OCI-LY7 (cell line): ENCODE data around the gene HSPB7. TPM values are rescaled to one million over a fixed set of nuclear protein-coding genes. Genes with fewer than 3 reads are reported as not detected.
A peak's percentile ranks its signal among the peaks of the same experiment; 100 is the strongest.

Experiments
- BruUV-seq: library from RNA; stranded (reverse); fragments of 400-500 nt; replicated peaks from 2 replicates; lab custom pipeline; 2021; lab: Mats Ljungman, UMichigan
- CTCF ChIA-PET: fragments of 300-600 bp; sonication (Branson Sonifier 250); formaldehyde crosslinking; loops from one replicate; lab custom pipeline; 2022; ENCODE audit warnings: antibody characterized with exemption; ENCODE audit not compliant: unreplicated experiment; lab: Charles Lee
- POLR2A ChIA-PET: fragments of 300-600 bp; sonication (Branson Sonifier 250); formaldehyde crosslinking; loops from one replicate; lab custom pipeline; 2022; ENCODE audit warnings: antibody characterized with exemption; lab: Charles Lee
- DNase-seq: peaks from one replicate; pipeline ENCODE4 v3.0.0-alpha.2; 2015; ENCODE audit warnings: low spot score
- H2AFZ ChIP-seq: fragments of 200-600 bp; sonication (generic), shearing (Covaris generic); 2 replicates; pipeline ENCODE4 v1.6.1; 2014; ENCODE audit warnings: mild to moderate bottlenecking, antibody characterized with exemption, low read length, moderate library complexity
- H3K27ac ChIP-seq: fragments of 200-600 bp; sonication (generic); 2 replicates; pipeline ENCODE4 v1.5.1; 2014; ENCODE audit warnings: mixed run types, low read depth, mild to moderate bottlenecking, moderate library complexity, low read length, inconsistent platforms; ENCODE audit not compliant: poor library complexity, severe bottlenecking
- H3K36me3 ChIP-seq: fragments of 200-600 bp; sonication (generic); 2 replicates; pipeline ENCODE4 v1.6.1; 2014; ENCODE audit warnings: mild to moderate bottlenecking, antibody characterized with exemption, low read length, moderate library complexity, mixed read lengths; ENCODE audit not compliant: insufficient read depth
- H3K4me1 ChIP-seq: fragments of 200-600 bp; sonication (generic); 2 replicates; pipeline ENCODE4 v1.5.1; 2014; ENCODE audit warnings: mild to moderate bottlenecking, low read length; ENCODE audit not compliant: insufficient read depth, poor library complexity, severe bottlenecking
- H3K4me2 ChIP-seq: fragments of 200-600 bp; sonication (generic); 2 replicates; pipeline ENCODE4 v1.6.1; 2014; ENCODE audit warnings: mild to moderate bottlenecking, low read length
- H3K4me3 ChIP-seq: fragments of 200-600 bp; sonication (generic); 2 replicates; pipeline ENCODE4 v1.5.1; 2014; ENCODE audit warnings: mild to moderate bottlenecking, low read depth, low read length; ENCODE audit not compliant: poor library complexity, severe bottlenecking
- H3K79me2 ChIP-seq: fragments of 200-600 bp; sonication (generic); 2 replicates; pipeline ENCODE4 v1.6.1; 2016; ENCODE audit warnings: low read depth, mild to moderate bottlenecking, low read length, moderate library complexity, mixed read lengths; ENCODE audit not compliant: insufficient read depth
- H3K9me2 ChIP-seq: fragments of 200-600 bp; sonication (generic); 2 replicates; pipeline ENCODE4 v1.6.1; 2016; ENCODE audit warnings: mild to moderate bottlenecking, low read length, mixed read lengths; ENCODE audit not compliant: insufficient read depth
- H3K9me3 ChIP-seq: fragments of 200-600 bp; sonication (generic); 2 replicates; pipeline ENCODE4 v1.6.1; 2014; ENCODE audit warnings: mild to moderate bottlenecking, mixed run types, low read length, mixed read lengths
- H4K20me1 ChIP-seq: fragments of 200-600 bp; sonication (generic); 2 replicates; pipeline ENCODE4 v1.6.1; 2014; ENCODE audit warnings: mild to moderate bottlenecking, antibody characterized with exemption, low read length, moderate library complexity, mixed read lengths; ENCODE audit not compliant: insufficient read depth
- EZH2phosphoT487 ChIP-seq: fragments of 200-600 bp; sonication (generic); IDR thresholded peaks from 2 replicates; pipeline ENCODE4 v1.6.1; 2018; ENCODE audit warnings: low read depth, borderline replicate concordance, mild to moderate bottlenecking, mixed run types, antibody characterized with exemption, low read length, moderate library complexity, mixed read lengths
- intact Hi-C: fragments of 100-400 bp; cut with micrococcal nuclease; formaldehyde crosslinking; loops from one replicate; pipeline ENCODE4 v1.10.0; 2022; ENCODE audit not compliant: unreplicated experiment
- total RNA-seq, 2 experiments: library from RNA; depleted of rRNA in 1 of 2; stranded (reverse); fragments of >200 nt in 1 of 2; shearing (Covaris generic) in 1 of 2; gene quantifications; 2 replicates each; pipeline ENCODE4 v1.2.3, GENCODE V29; 2014 to 2022
- TF ChIP-seq, protein P1 (sequence below): fragments of 200-600 bp; sonication (generic); conservative IDR thresholded peaks from 2 replicates; pipeline ENCODE4 v1.5.1; 2014; ENCODE audit warnings: mild to moderate bottlenecking, antibody characterized with exemption, low read length, moderate library complexity, mixed read lengths

HSPB7 gene
- total RNA-seq, 2 experiments from 2014 or later, result not detected

GRCh38 chr1:16011936-16012589 is 5.8 kb downstream of the HSPB7 start:
- intact Hi-C loops, result no loop called here
- Histone ChIP-seq H3K36me3 (no peaks in the 10 kb centered on the region), H3K79me2 (no peaks in the 10 kb centered on the region), H3K4me3 (no peak overlapping the region), H3K27ac (no peak overlapping the region), H2AFZ (peak overlapping the region; percentile 79; the same call in 1 of the 2 replicates), H3K9me3 (no peaks in the 10 kb centered on the region), H3K4me2 (peak overlapping the region; percentile 49; the same call in 1 of the 2 replicates), H3K9me2 (no peaks in the 10 kb centered on the region), H4K20me1 (no peaks in the 10 kb centered on the region), H3K4me1 (peaks cover 21% of the 10 kb centered on the region)
- no TSS peak for BruUV-seq
- no peak for DNase-seq
- CTCF ChIA-PET, result no interaction called here
- POLR2A ChIA-PET, result no interaction called here
- TF ChIP-seq, protein P1, sequence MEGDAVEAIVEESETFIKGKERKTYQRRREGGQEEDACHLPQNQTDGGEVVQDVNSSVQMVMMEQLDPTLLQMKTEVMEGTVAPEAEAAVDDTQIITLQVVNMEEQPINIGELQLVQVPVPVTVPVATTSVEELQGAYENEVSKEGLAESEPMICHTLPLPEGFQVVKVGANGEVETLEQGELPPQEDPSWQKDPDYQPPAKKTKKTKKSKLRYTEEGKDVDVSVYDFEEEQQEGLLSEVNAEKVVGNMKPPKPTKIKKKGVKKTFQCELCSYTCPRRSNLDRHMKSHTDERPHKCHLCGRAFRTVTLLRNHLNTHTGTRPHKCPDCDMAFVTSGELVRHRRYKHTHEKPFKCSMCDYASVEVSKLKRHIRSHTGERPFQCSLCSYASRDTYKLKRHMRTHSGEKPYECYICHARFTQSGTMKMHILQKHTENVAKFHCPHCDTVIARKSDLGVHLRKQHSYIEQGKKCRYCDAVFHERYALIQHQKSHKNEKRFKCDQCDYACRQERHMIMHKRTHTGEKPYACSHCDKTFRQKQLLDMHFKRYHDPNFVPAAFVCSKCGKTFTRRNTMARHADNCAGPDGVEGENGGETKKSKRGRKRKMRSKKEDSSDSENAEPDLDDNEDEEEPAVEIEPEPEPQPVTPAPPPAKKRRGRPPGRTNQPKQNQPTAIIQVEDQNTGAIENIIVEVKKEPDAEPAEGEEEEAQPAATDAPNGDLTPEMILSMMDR, result no peak
- no peak for TF ChIP-seq EZH2phosphoT487

DNA sequence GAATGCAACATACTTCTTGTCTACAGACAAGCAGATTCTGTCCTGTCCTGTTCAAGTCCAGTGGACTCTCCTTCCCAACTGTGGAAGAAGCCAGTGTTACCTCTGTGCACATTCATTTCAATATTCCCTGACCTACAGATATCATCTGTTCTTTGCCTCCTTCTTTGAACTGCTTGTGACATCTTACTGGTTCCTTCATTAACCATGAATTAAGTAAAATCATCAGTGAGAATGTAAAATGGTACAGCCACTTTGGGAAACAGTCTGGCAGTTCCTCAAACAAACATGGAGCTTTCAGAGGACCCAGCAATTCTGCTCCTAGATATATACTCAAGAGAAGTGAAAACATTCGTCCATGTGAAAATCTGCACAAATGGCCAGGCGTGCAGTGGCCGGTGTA is 7.0 kb downstream of the HSPB7 start:
- POLR2A ChIA-PET, result interaction anchor here (0.6 kb wide), 1 partner anchor 139 kb away, joined by 3 read pairs; no protein-coding TSS in a partner anchor
- intact Hi-C loops, result no loop called here
- no peak for DNase-seq

More for the DNA sequence above, 7.0 kb downstream of the HSPB7 start:
- Histone ChIP-seq H3K9me2 (no peaks in the 10 kb centered on the region), H3K4me1 (peaks cover 25% of the 10 kb centered on the region), H3K4me2 (no peak overlapping the region), H3K9me3 (no peaks in the 10 kb centered on the region), H2AFZ (no peak overlapping the region), H3K36me3 (no peaks in the 10 kb centered on the region), H3K27ac (no peak overlapping the region), H3K4me3 (no peak overlapping the region), H4K20me1 (no peaks in the 10 kb centered on the region), H3K79me2 (no peaks in the 10 kb centered on the region)
- BruUV-seq, result no TSS peak
- CTCF ChIA-PET, result interaction anchor here (1.0 kb wide), 1 partner anchor 219 kb away, joined by 5 read pairs; no protein-coding TSS in a partner anchor
- TF ChIP-seq, protein P1, result no peak
- TF ChIP-seq EZH2phosphoT487, result no peak
